Cardiac fibroblast (primary cell): Measurements from ENCODE around the gene FGF2.
A peak's percentile ranks its signal among the peaks of the same experiment; 100 is the strongest.

Experiments used
- DNase-seq, 2 donors: peaks; one replicate each; pipeline versions ENCODE4 v3.0.0 to v3.0.0-alpha.2; 2010; ENCODE audit warnings: low read depth in 2 of 2
- H3K4me3 ChIP-seq, 2 donors: replicated peaks in 1 of 2; 1 replicate in 1 of 2; 2 replicates in 1 of 2; pipeline ENCODE4 v1.5.1; 2011; ENCODE audit warnings: low read depth in 2 of 2, low read length in 2 of 2, mild to moderate bottlenecking in 2 of 2, moderate library complexity in 1 of 2
- CTCF ChIP-seq: IDR thresholded peaks from one replicate; pipeline ENCODE4 v1.5.1; 2011; ENCODE audit warnings: low read depth, mild to moderate bottlenecking, low read length, inconsistent platforms

FGF2 gene

GRCh38 chr4:122826553-122827257, at the start of gene FGF2:
Gene FGF2 (plus strand): TSS chr4:122826831. CDS start chr4:122827175, 344 bp downstream.
- TF ChIP-seq CTCF: no peak

GRCh38 chr4:122776916-122777315, 49.7 kb upstream of the FGF2 start:
- TF ChIP-seq CTCF: no peak
- no peak overlapping the region for H3K4me3 ChIP-seq
- DNase-seq: peak; percentile 44 to 63

More at GRCh38 chr4:122826553-122827257, at the start of gene FGF2:
- peak within 1 kb of the TSS; percentile 86 to 94 for H3K4me3 ChIP-seq
- peak; percentile 71 to 77 for DNase-seq

GRCh38 chr4:122777846-122778673, 48.6 kb upstream of the FGF2 start:
- peak; percentile 69 to 96 for DNase-seq
- TF ChIP-seq CTCF: no peak
- H3K4me3 ChIP-seq: no peak overlapping the region

- H3K4me3 ChIP-seq: no peak overlapping the region
- no peak for DNase-seq
- TF ChIP-seq CTCF: no peak
These were observed 45.1 kb upstream of the FGF2 start for GRCh38 chr4:122781486-122781885.

- no peak overlapping the region for H3K4me3 ChIP-seq
- TF ChIP-seq CTCF: no peak
- peak; percentile 94 to 97 for DNase-seq
These were observed 43.1 kb upstream of the FGF2 start for GRCh38 chr4:122783301-122784215.

GRCh38 chr4:122784261-122784660, 42.4 kb upstream of the FGF2 start:
- no peak overlapping the region for H3K4me3 ChIP-seq
- no peak for TF ChIP-seq CTCF
- DNase-seq: peak in 1 of 2 donors; percentile 29
